ENCODE results near the gene SLC2A14.
"Not testable (repeated sequence)": the region's sequence is repeated elsewhere in the genome, so short reads cannot be mapped to it uniquely, and the experiment has no call there.

The SLC2A14 gene

GRCh38 chr12:7872566-7873319 lies at the start of gene SLC2A14:
Gene SLC2A14 (minus strand): TSS chr12:7872915. CDS start chr12:7869880, 3,035 bp downstream.
- Histone ChIP-seq H3K4me3 (ENCODE audit: low read length) (no peak within 1 kb of the TSS), H3K9ac (ENCODE audit: low read length) (no peak within 1 kb of the TSS), H3K36me3 (ENCODE audit: control insufficient read depth, insufficient read depth, low read length) (no peaks in the 10 kb centered on the region), H3K4me1 (ENCODE audit: control insufficient read depth, insufficient read depth, low read length) (no peaks in the 10 kb centered on the region), H3K27me3 (ENCODE audit: control insufficient read depth, insufficient read depth, low read length) (peaks cover 23% of the 10 kb centered on the region), H3K9me3 (ENCODE audit: control insufficient read depth, low read length) (no peaks in the 10 kb centered on the region)

GRCh38 chr12:7921181-7921580 lies 48.5 kb upstream of the SLC2A14 start:
- H3K27me3 ChIP-seq (ENCODE audit: control insufficient read depth, insufficient read depth, low read length); H3K36me3 ChIP-seq (ENCODE audit: control insufficient read depth, insufficient read depth, low read length); H3K9ac ChIP-seq (ENCODE audit: low read length); H3K4me3 ChIP-seq (ENCODE audit: low read length); H3K4me1 ChIP-seq (ENCODE audit: control insufficient read depth, insufficient read depth, low read length); H3K9me3 ChIP-seq (ENCODE audit: control insufficient read depth, low read length): not testable (repeated sequence)

GRCh38 chr12:7918268-7918590 lies 45.5 kb upstream of the SLC2A14 start:
- H3K27me3 ChIP-seq (ENCODE audit: control insufficient read depth, insufficient read depth, low read length); H3K36me3 ChIP-seq (ENCODE audit: control insufficient read depth, insufficient read depth, low read length): not testable (repeated sequence)

GRCh38 chr12:7917392-7918267 lies 44.9 kb upstream of the SLC2A14 start:
- Histone ChIP-seq H3K27me3 (ENCODE audit: control insufficient read depth, insufficient read depth, low read length) (no peaks in the 10 kb centered on the region), H3K36me3 (ENCODE audit: control insufficient read depth, insufficient read depth, low read length) (no peaks in the 10 kb centered on the region), H3K4me1 (ENCODE audit: control insufficient read depth, insufficient read depth, low read length) (no peaks in the 10 kb centered on the region), H3K4me3 (ENCODE audit: low read length) (no peak overlapping the region), H3K9me3 (ENCODE audit: control insufficient read depth, low read length) (no peaks in the 10 kb centered on the region), H3K9ac (ENCODE audit: low read length) (no peak overlapping the region)

More at GRCh38 chr12:7918268-7918590, 45.5 kb upstream of the SLC2A14 start:
- not testable (repeated sequence) for H3K4me1 ChIP-seq (ENCODE audit: control insufficient read depth, insufficient read depth, low read length); H3K9ac ChIP-seq (ENCODE audit: low read length); H3K9me3 ChIP-seq (ENCODE audit: control insufficient read depth, low read length); H3K4me3 ChIP-seq (ENCODE audit: low read length)

GRCh38 chr12:7916936-7917335 lies 44.2 kb upstream of the SLC2A14 start:
- no peaks in the 10 kb centered on the region for H3K36me3 ChIP-seq (ENCODE audit: control insufficient read depth, insufficient read depth, low read length)

GRCh38 chr12:7915661-7916403 lies 43.1 kb upstream of the SLC2A14 start:
- Histone ChIP-seq H3K9me3 (ENCODE audit: control insufficient read depth, low read length) (no peaks in the 10 kb centered on the region), H3K4me3 (ENCODE audit: low read length) (no peak overlapping the region), H3K9ac (ENCODE audit: low read length) (no peak overlapping the region), H3K4me1 (ENCODE audit: control insufficient read depth, insufficient read depth, low read length) (no peaks in the 10 kb centered on the region), H3K36me3 (ENCODE audit: control insufficient read depth, insufficient read depth, low read length) (no peaks in the 10 kb centered on the region), H3K27me3 (ENCODE audit: control insufficient read depth, insufficient read depth, low read length) (no peaks in the 10 kb centered on the region)

More at GRCh38 chr12:7916936-7917335, 44.2 kb upstream of the SLC2A14 start:
- Histone ChIP-seq H3K4me3 (ENCODE audit: low read length) (no peak overlapping the region), H3K27me3 (ENCODE audit: control insufficient read depth, insufficient read depth, low read length) (no peaks in the 10 kb centered on the region), H3K9me3 (ENCODE audit: control insufficient read depth, low read length) (no peaks in the 10 kb centered on the region), H3K4me1 (ENCODE audit: control insufficient read depth, insufficient read depth, low read length) (no peaks in the 10 kb centered on the region), H3K9ac (ENCODE audit: low read length) (no peak overlapping the region)

GRCh38 chr12:7910106-7910505 lies 37.4 kb upstream of the SLC2A14 start:
- H3K4me1 ChIP-seq (ENCODE audit: control insufficient read depth, insufficient read depth, low read length): peaks cover 20% of the 10 kb centered on the region
- not testable (repeated sequence) for H3K36me3 ChIP-seq (ENCODE audit: control insufficient read depth, insufficient read depth, low read length); H3K27me3 ChIP-seq (ENCODE audit: control insufficient read depth, insufficient read depth, low read length); H3K9me3 ChIP-seq (ENCODE audit: control insufficient read depth, low read length); H3K9ac ChIP-seq (ENCODE audit: low read length); H3K4me3 ChIP-seq (ENCODE audit: low read length)

GRCh38 chr12:7907009-7907408 lies 34.3 kb upstream of the SLC2A14 start:
- Histone ChIP-seq H3K36me3 (ENCODE audit: control insufficient read depth, insufficient read depth, low read length) (no peaks in the 10 kb centered on the region), H3K27me3 (ENCODE audit: control insufficient read depth, insufficient read depth, low read length) (no peaks in the 10 kb centered on the region), H3K9me3 (ENCODE audit: control insufficient read depth, low read length) (no peaks in the 10 kb centered on the region), H3K9ac (ENCODE audit: low read length) (no peak overlapping the region), H3K4me3 (ENCODE audit: low read length) (no peak overlapping the region), H3K4me1 (ENCODE audit: control insufficient read depth, insufficient read depth, low read length) (peaks cover 24% of the 10 kb centered on the region)

- H3K36me3 ChIP-seq (ENCODE audit: control insufficient read depth, insufficient read depth, low read length); H3K4me3 ChIP-seq (ENCODE audit: low read length); H3K27me3 ChIP-seq (ENCODE audit: control insufficient read depth, insufficient read depth, low read length); H3K9me3 ChIP-seq (ENCODE audit: control insufficient read depth, low read length); H3K9ac ChIP-seq (ENCODE audit: low read length): not testable (repeated sequence)
- peaks cover 24% of the 10 kb centered on the region for H3K4me1 ChIP-seq (ENCODE audit: control insufficient read depth, insufficient read depth, low read length)
Measured at GRCh38 chr12:7906303-7906702, 33.6 kb upstream of the SLC2A14 start.

- H3K4me1 ChIP-seq (ENCODE audit: control insufficient read depth, insufficient read depth, low read length): peaks cover 24% of the 10 kb centered on the region
- not testable (repeated sequence) for H3K9ac ChIP-seq (ENCODE audit: low read length)
Measured at GRCh38 chr12:7905600-7906125, 32.9 kb upstream of the SLC2A14 start.

GRCh38 chr12:7905071-7905470 lies 32.4 kb upstream of the SLC2A14 start:
- Histone ChIP-seq H3K4me3 (ENCODE audit: low read length) (no peak overlapping the region), H3K9ac (ENCODE audit: low read length) (no peak overlapping the region), H3K9me3 (ENCODE audit: control insufficient read depth, low read length) (no peaks in the 10 kb centered on the region), H3K27me3 (ENCODE audit: control insufficient read depth, insufficient read depth, low read length) (no peaks in the 10 kb centered on the region), H3K36me3 (ENCODE audit: control insufficient read depth, insufficient read depth, low read length) (no peaks in the 10 kb centered on the region), H3K4me1 (ENCODE audit: control insufficient read depth, insufficient read depth, low read length) (peaks cover 24% of the 10 kb centered on the region)

More at GRCh38 chr12:7905600-7906125, 32.9 kb upstream of the SLC2A14 start:
- H3K9me3 ChIP-seq (ENCODE audit: control insufficient read depth, low read length); H3K27me3 ChIP-seq (ENCODE audit: control insufficient read depth, insufficient read depth, low read length); H3K36me3 ChIP-seq (ENCODE audit: control insufficient read depth, insufficient read depth, low read length); H3K4me3 ChIP-seq (ENCODE audit: low read length): not testable (repeated sequence)

GRCh38 chr12:7902416-7902815 lies 29.7 kb upstream of the SLC2A14 start:
- H3K4me3 ChIP-seq (ENCODE audit: low read length); H3K9ac ChIP-seq (ENCODE audit: low read length); H3K9me3 ChIP-seq (ENCODE audit: control insufficient read depth, low read length); H3K36me3 ChIP-seq (ENCODE audit: control insufficient read depth, insufficient read depth, low read length); H3K27me3 ChIP-seq (ENCODE audit: control insufficient read depth, insufficient read depth, low read length): not testable (repeated sequence)
- H3K4me1 ChIP-seq (ENCODE audit: control insufficient read depth, insufficient read depth, low read length): peaks cover 24% of the 10 kb centered on the region
